HepG2 (cell line): ENCODE results near the gene ABT1. TPM values are rescaled to one million over a fixed set of nuclear protein-coding genes. Genes with fewer than 3 reads are reported as not detected.

Source experiments
- ARID5B ChIP-seq: IDR thresholded peaks from 2 replicates; pipeline ENCODE4 v1.4.0; 2020; ENCODE audit warnings: mild to moderate bottlenecking, missing genetic modification reagents
- DPF2 ChIP-seq: sonication (generic); formaldehyde crosslinking; IDR thresholded peaks from 2 replicates; pipeline ENCODE4 v1.4.0; 2020; ENCODE audit warnings: mild to moderate bottlenecking, low read depth, missing genetic modification reagents, borderline replicate concordance
- FOXA3 ChIP-seq: IDR thresholded peaks from 2 replicates; pipeline ENCODE4 v1.6.1; 2016; ENCODE audit warnings: missing genetic modification reagents, missing compliant biosample characterization
- HDAC1 ChIP-seq: sonication (generic); formaldehyde crosslinking; IDR thresholded peaks from 2 replicates; pipeline ENCODE4 v1.5.1; 2020; ENCODE audit warnings: mild to moderate bottlenecking, missing genetic modification reagents
- MEF2D ChIP-seq: sonication (generic); formaldehyde crosslinking; IDR thresholded peaks from 2 replicates; pipeline ENCODE4 v1.5.1; 2020; ENCODE audit warnings: mild to moderate bottlenecking, missing genetic modification reagents
- REPIN1 ChIP-seq: sonication (generic); formaldehyde crosslinking; IDR thresholded peaks from 2 replicates; pipeline ENCODE4 v1.8.0; 2022; ENCODE audit warnings: missing genetic modification reagents, low read depth, mild to moderate bottlenecking, borderline replicate concordance
- SRSF1 ChIP-seq: fragments of 200-400 bp; formaldehyde crosslinking; optimal IDR thresholded peaks from 2 replicates; pipeline ENCODE3; 2017; ENCODE audit warnings: mild to moderate bottlenecking, low read depth, low read length, moderate library complexity
- TEAD3 ChIP-seq: optimal IDR thresholded peaks from 2 replicates; pipeline ENCODE3; 2016; ENCODE audit warnings: borderline replicate concordance
- XRCC5 ChIP-seq: fragments of 200-400 bp; formaldehyde crosslinking; optimal IDR thresholded peaks from 2 replicates; pipeline ENCODE3; 2017; ENCODE audit warnings: mild to moderate bottlenecking, low read length
- ZBTB10 ChIP-seq: sonication (generic); formaldehyde crosslinking; IDR thresholded peaks from 2 replicates; pipeline ENCODE4 v1.4.0; 2020; ENCODE audit warnings: missing genetic modification reagents, borderline replicate concordance
- ZBTB14 ChIP-seq: sonication (generic); formaldehyde crosslinking; IDR thresholded peaks from 2 replicates; pipeline ENCODE4 v1.4.0; 2020; ENCODE audit warnings: missing genetic modification reagents
- ZFX ChIP-seq: sonication (generic); formaldehyde crosslinking; IDR thresholded peaks from 2 replicates; pipeline ENCODE4 v1.4.0; 2020; ENCODE audit warnings: mild to moderate bottlenecking, low read depth, missing genetic modification reagents, moderate library complexity
- ZNF124 ChIP-seq: sonication (generic); formaldehyde crosslinking; IDR thresholded peaks from 2 replicates; pipeline ENCODE4 v1.4.0; 2020; ENCODE audit warnings: missing genetic modification reagents
- ZNF34 ChIP-seq: sonication (generic); formaldehyde crosslinking; IDR thresholded peaks from 2 replicates; pipeline ENCODE4 v1.4.0; 2020; ENCODE audit warnings: mild to moderate bottlenecking, missing genetic modification reagents, borderline replicate concordance
- ZNF503 ChIP-seq: sonication (generic); formaldehyde crosslinking; IDR thresholded peaks from 2 replicates; pipeline ENCODE4 v1.4.0; 2020; ENCODE audit warnings: missing genetic modification reagents
- ZNF557 ChIP-seq: sonication (generic); formaldehyde crosslinking; IDR thresholded peaks from 2 replicates; pipeline ENCODE4 v1.4.0; 2020; ENCODE audit warnings: missing genetic modification reagents
- ZNF674 ChIP-seq: sonication (generic); formaldehyde crosslinking; IDR thresholded peaks from 2 replicates; pipeline ENCODE4 v1.5.0; 2020; ENCODE audit warnings: low read depth, mild to moderate bottlenecking, missing genetic modification reagents
- ZNF740 ChIP-seq: sonication (generic); formaldehyde crosslinking; IDR thresholded peaks from 2 replicates; pipeline ENCODE4 v1.4.0; 2020; ENCODE audit warnings: missing genetic modification reagents
- ZNF792 ChIP-seq: IDR thresholded peaks from 2 replicates; pipeline ENCODE4 v1.6.1; 2016
- polyA plus RNA-seq, 8 experiments: library from polyadenylated mRNA; depleted of rRNA in 3 of 8; stranded (reverse) in 7 of 8; unstranded in 1 of 8; fragments of >200 nt; fragmentation: Illumina TruSeq in 4 of 8; extraction: Trizol in 4 of 8; gene quantifications; 2 replicates each; pipeline versions ENCODE4 v1.2.1 to v1.2.3, GENCODE V29; 2011 to 2016; ENCODE audit warnings: low read depth in 4 of 8, missing spikeins in 1 of 8, mixed read lengths in 1 of 8; ENCODE audit not compliant: insufficient read depth in 1 of 8
- total RNA-seq, 5 experiments: library from RNA; depleted of rRNA; stranded (reverse); fragments of >200 nt; fragmentation: Illumina TruSeq; extraction: Trizol; gene quantifications; 2 replicates each; pipeline ENCODE4 v1.2.3, GENCODE V29; 2016; ENCODE audit warnings: low read depth in 1 of 5

Gene ABT1
- total and polyA plus RNA-seq, 2 of the 13 experiments (the other 11 are each of a cell fraction or from before 2014, with no cell fraction given) = 38.4 TPM

DNA sequence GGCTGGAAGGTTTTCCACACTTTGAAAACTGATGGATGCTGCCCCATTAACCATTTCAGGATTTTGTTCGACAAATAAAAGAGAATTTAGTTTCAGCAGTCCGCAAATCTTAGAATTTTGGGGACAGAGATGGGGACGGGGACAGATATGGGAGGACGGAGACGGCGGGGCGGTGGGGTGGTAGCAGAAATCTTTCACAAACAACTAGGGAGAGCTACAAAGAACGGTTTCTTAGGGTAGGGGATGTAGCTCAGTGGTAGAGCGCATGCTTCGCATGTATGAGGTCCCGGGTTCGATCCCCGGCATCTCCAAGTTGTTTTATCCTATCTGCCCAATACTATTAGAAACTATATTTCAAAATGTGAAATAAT lies 43.5 kb upstream of the ABT1 start (continued):
- TF ChIP-seq TEAD3 (CRISPR knock-in tag) (no peak), SRSF1 (no peak), ZBTB14 (no peak), ZNF124 (CRISPR knock-in tag) (no peak), FOXA3 (peak; percentile 55), DPF2 (CRISPR knock-in tag) (no peak), REPIN1 (CRISPR knock-in tag) (no peak), ZFX (CRISPR knock-in tag) (no peak), ZNF674 (CRISPR knock-in tag) (no peak), HDAC1 (CRISPR knock-in tag) (peak; percentile 41; the same call in 1 of the 2 replicates), ZNF557 (CRISPR knock-in tag) (no peak), ZNF34 (CRISPR knock-in tag) (no peak), ZNF740 (no peak), ZBTB10 (CRISPR knock-in tag) (no peak), XRCC5 (no peak), ARID5B (peak; percentile 71), MEF2D (no peak), ZNF503 (CRISPR knock-in tag) (no peak), ZNF792 (CRISPR knock-in tag) (peak; percentile 49; the same call in 1 of the 2 replicates)
